K562 (cell line): ENCODE results near the gene GOLGA2. TPM values are rescaled to one million over a fixed set of nuclear protein-coding genes. Genes with fewer than 3 reads are reported as not detected.

ENCODE experiments used
- ATAC-seq: fragments of 200-7000 bp; cut with Tn5 transposase; 3 replicates; pipeline ENCODE4 v1.9.1; 2020; ENCODE audit warnings: moderate library complexity
- BruUV-seq: library from RNA; stranded (reverse); fragments of 400-500 nt; replicated peaks from 2 replicates; lab custom pipeline; 2021; lab: Mats Ljungman, UMichigan
- CTCF ChIA-PET: fragments of 300-600 bp; formaldehyde crosslinking; extraction: SDS; loops from one replicate; lab custom pipeline; 2021; ENCODE audit warnings: low intra/inter-chr PET ratio; lab: Yijun Ruan, JAX
- POLR2A ChIA-PET: fragments of 300-600, 350-650 bp; sonication (Branson Sonifier 250); formaldehyde crosslinking; extraction: SDS; loops from one replicate; lab custom pipeline; 2021; ENCODE audit warnings: antibody characterized with exemption, inconsistent platforms; lab: Yijun Ruan, JAX
- DNase-seq, 4 experiments: peaks; one replicate each; pipeline versions ENCODE4 v3.0.0 to v3.0.0-alpha.2; 2011 to 2018; ENCODE audit warnings: low spot score in 3 of 4, mixed read lengths in 3 of 4; ENCODE audit errors: extremely low read depth in 1 of 4
- FAIRE-seq: peaks from 2 replicates; lab custom pipeline; 2011; peaks lifted over from hg19 to GRCh38; lab: Jason Lieb, UNC
- H2AFZ ChIP-seq: 2 replicates; pipeline ENCODE4 v1.6.0; 2011; ENCODE audit warnings: low read depth, low read length, control low read depth, inconsistent platforms
- H3K27ac ChIP-seq: fragments of 200-600 bp; 3 replicates; pipeline ENCODE4 v1.8.0; 2011; ENCODE audit warnings: low read depth, mild to moderate bottlenecking, control low read depth, inconsistent platforms, low read length, moderate library complexity, mixed read lengths; ENCODE audit errors: extremely low read depth
- H3K27me3 ChIP-seq, 2 experiments: fragments of 300-600 bp in 1 of 2; 2 replicates in 1 of 2; 3 replicates in 1 of 2; pipeline versions ENCODE4 v1.6.0 to v1.8.0; 2011; ENCODE audit warnings: inconsistent platforms in 2 of 2, low read length in 2 of 2, mild to moderate bottlenecking in 1 of 2, mixed read lengths in 1 of 2, moderate library complexity in 1 of 2; ENCODE audit not compliant: control insufficient read depth in 2 of 2, insufficient read depth in 2 of 2
- H3K36me3 ChIP-seq: fragments of 300-600 bp; 3 replicates; pipeline ENCODE4 v1.8.0; 2011; ENCODE audit warnings: mild to moderate bottlenecking, low read length, inconsistent platforms; ENCODE audit not compliant: control insufficient read depth, insufficient read depth
- H3K4me1 ChIP-seq, 2 experiments: fragments of 200-600 bp in 1 of 2; replicated peaks in 1 of 2; 2 replicates in 1 of 2; 3 replicates in 1 of 2; pipeline versions ENCODE4 v1.5.1 to v1.8.0; 2011; ENCODE audit warnings: inconsistent platforms in 2 of 2, low read length in 2 of 2, mild to moderate bottlenecking in 1 of 2, mixed read lengths in 1 of 2, moderate library complexity in 1 of 2; ENCODE audit not compliant: control insufficient read depth in 2 of 2, insufficient read depth in 2 of 2
- H3K4me2 ChIP-seq: 2 replicates; pipeline ENCODE4 v1.6.1; 2011; ENCODE audit warnings: low read length, control low read depth, inconsistent platforms, mixed read lengths; ENCODE audit not compliant: insufficient read depth
- H3K4me3 ChIP-seq: fragments of 200-600 bp; sonication (generic), shearing (Covaris generic); 2 replicates; pipeline ENCODE4 v1.5.1; 2016; ENCODE audit warnings: control low read depth, inconsistent platforms
- H3K79me2 ChIP-seq: fragments of 200-600 bp; 3 replicates; pipeline ENCODE4 v1.8.0; 2011; ENCODE audit warnings: low read length, inconsistent platforms; ENCODE audit not compliant: control insufficient read depth, insufficient read depth
- H3K9ac ChIP-seq, 2 experiments: 2 replicates each; pipeline versions ENCODE4 v1.6.0 to v1.6.1; 2011; ENCODE audit warnings: low read depth in 2 of 2, low read length in 2 of 2, control low read depth in 1 of 2, inconsistent platforms in 1 of 2, mild to moderate bottlenecking in 1 of 2, mixed read lengths in 1 of 2; ENCODE audit not compliant: insufficient read depth in 1 of 2
- H3K9me1 ChIP-seq: one replicate; pipeline ENCODE4 v1.6.0; 2011; ENCODE audit warnings: inconsistent platforms, mild to moderate bottlenecking, low read length, moderate library complexity; ENCODE audit not compliant: control insufficient read depth, insufficient read depth
- H3K9me3 ChIP-seq: replicated peaks from 2 replicates; pipeline ENCODE4 v1.5.1; 2011; ENCODE audit warnings: low read depth, low read length, inconsistent platforms; ENCODE audit not compliant: control insufficient read depth, insufficient read depth
- H4K20me1 ChIP-seq: replicated peaks from 2 replicates; pipeline ENCODE4 v1.6.1; 2011; ENCODE audit warnings: low read length, inconsistent platforms, mixed read lengths; ENCODE audit not compliant: control insufficient read depth, insufficient read depth
- EGR1 ChIP-seq: fragments of 450-650 bp; conservative IDR thresholded peaks from 2 replicates; pipeline ENCODE4 v1.6.1; 2017; ENCODE audit warnings: mild to moderate bottlenecking
- ELF2 ChIP-seq: fragments of 250-450 bp; sonication (Bioruptor Pico); IDR thresholded peaks from 2 replicates; pipeline ENCODE4 v1.5.0; 2021; ENCODE audit warnings: mild to moderate bottlenecking
- LEF1 ChIP-seq: fragments of 450-650 bp; IDR thresholded peaks from 2 replicates; pipeline ENCODE4 v1.6.1; 2016; ENCODE audit warnings: mild to moderate bottlenecking
- TSC22D4 ChIP-seq: fragments of 450-650 bp; IDR thresholded peaks from 2 replicates; pipeline ENCODE4 v1.6.1; 2016; ENCODE audit warnings: missing genetic modification characterization, missing biosample characterization, control low read depth
- ZNF77 ChIP-seq: fragments of 250-450 bp; sonication (Bioruptor Pico); IDR thresholded peaks from 2 replicates; pipeline ENCODE4 v1.5.0; 2020
- WGBS: fragments of 100-300 bp; shearing (Covaris generic); methylation state at CpG from one replicate; pipeline ENCODE4 v1.1.6; 2016; ENCODE audit warnings: low coverage, mixed read lengths; ENCODE audit not compliant: insufficient coverage; ENCODE audit errors: missing lambda C conversion rate; 5-methylcytosine and 5-hydroxymethylcytosine counted together
- in situ Hi-C: fragments of 300-500 bp; cut with MboI; formaldehyde crosslinking; loops from 4 replicates; pipeline ENCODE4 v1.15.0; 2018; ENCODE audit warnings: inconsistent platforms, mixed read lengths
- intact Hi-C: fragments of 100-400 bp; cut with micrococcal nuclease; formaldehyde crosslinking; loops from 2 replicates; pipeline ENCODE4 v1.14.2; 2022
- polyA plus RNA-seq, 8 experiments: library from polyadenylated mRNA; depleted of rRNA in 4 of 8; stranded (reverse) in 5 of 8; unstranded in 3 of 8; fragments of >200 nt; fragmentation: Nextera tagmentation in 2 of 8; fragmentation: Illumina TruSeq in 1 of 8; extraction: Ambion mirVana in 2 of 8; extraction: Trizol in 1 of 8; gene quantifications; 2 replicates each; pipeline versions ENCODE4 v1.2.1 to v1.2.3, GENCODE V29; 2011 to 2014; ENCODE audit warnings: inconsistent platforms in 1 of 8, missing spikeins in 1 of 8
- total RNA-seq, 7 experiments: library from RNA; depleted of rRNA in 6 of 7; stranded (reverse); fragments of >200 nt in 6 of 7; fragmentation: Illumina TruSeq in 2 of 7; extraction: Trizol in 2 of 7; gene quantifications; 2 replicates each; pipeline versions ENCODE4 v1.2.1 to v1.2.3, GENCODE V29; 2011 to 2021; ENCODE audit warnings: low replicate concordance in 1 of 7
- TF ChIP-seq, protein P1 (sequence below): fragments of 450-650 bp; formaldehyde crosslinking; IDR thresholded peaks from 2 replicates; pipeline ENCODE4 v1.4.0; 2022; ENCODE audit warnings: missing genetic modification characterization
- TF ChIP-seq, protein P2 (sequence below): fragments of 250-450 bp; sonication (Bioruptor Pico); IDR thresholded peaks from 2 replicates; pipeline ENCODE4 v1.4.0; 2020
- TF ChIP-seq, protein P3 (sequence below): fragments of 450-650 bp; formaldehyde crosslinking; IDR thresholded peaks from 2 replicates; pipeline ENCODE4 v1.4.0; 2020; ENCODE audit warnings: mild to moderate bottlenecking, moderate library complexity
- TF ChIP-seq, protein P4 (sequence below), 2 experiments: fragments of 450-650 bp in 1 of 2; IDR thresholded peaks; 2 replicates each; pipeline ENCODE4 v1.6.1; 2011 to 2017; ENCODE audit warnings: low read depth in 2 of 2, antibody characterized with exemption in 1 of 2, borderline replicate concordance in 1 of 2, low read length in 1 of 2, mild to moderate bottlenecking in 1 of 2, mixed read lengths in 1 of 2; ENCODE audit not compliant: control insufficient read depth in 1 of 2
- TF ChIP-seq, protein P5 (sequence below), 2 experiments: fragments of 450-650 bp; IDR thresholded peaks; 2 replicates each; pipeline ENCODE4 v1.6.1; 2018; ENCODE audit warnings: mild to moderate bottlenecking in 2 of 2, low read depth in 1 of 2; ENCODE audit not compliant: partially characterized antibody in 2 of 2

GOLGA2 gene
- total and polyA plus RNA-seq, 9 of the 15 experiments (the other 6 are each of a cell fraction or from before 2014, with no cell fraction given): 15.7 to 138 (median 76.0) TPM

DNA sequence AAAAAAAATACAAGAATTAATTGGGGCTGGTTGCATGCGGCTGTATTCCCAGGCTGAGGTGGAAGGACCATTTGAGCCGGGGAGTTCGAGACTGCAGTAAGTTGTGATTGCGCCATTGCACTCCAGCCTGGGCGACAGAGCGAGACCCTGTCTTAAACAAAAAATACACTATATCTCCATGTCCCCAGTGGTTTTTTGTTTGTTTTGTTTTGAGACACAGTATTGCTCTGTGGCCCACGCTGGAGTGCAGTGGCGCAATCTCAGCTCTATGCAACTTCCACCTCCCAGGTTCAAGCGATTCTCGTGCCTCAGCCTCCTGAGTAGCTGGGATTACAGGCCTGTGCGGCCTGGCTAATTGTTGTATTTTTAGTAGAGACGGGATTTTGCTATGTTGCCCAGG, 48.0 kb upstream of the GOLGA2 start:
- ChIA-PET POLR2A (interaction anchor here (0.8 to 3.7 kb wide), 4 partner anchors 12 to 26 kb away, joined by 3 to 51 read pairs (median 5); no protein-coding TSS in a partner anchor), CTCF (no interaction called here)
- Histone ChIP-seq H2AFZ (no peak overlapping the region), H3K9me1 (no peaks in the 10 kb centered on the region), H4K20me1 (0 out of 2 replicates have a peak, but pooled peaks cover 2% of the 10 kb centered on the region), H3K9ac (peak overlapping the region; percentile 92 to 93), H3K36me3 (peaks cover 68% of the 10 kb centered on the region), H3K27me3 (no peaks in the 10 kb centered on the region), H3K9me3 (no peaks in the 10 kb centered on the region), H3K27ac (no peak overlapping the region; the same call in 2 of the 3 replicates), H3K79me2 (peaks cover 49% of the 10 kb centered on the region), H3K4me1 (peaks cover 11 to 25% of the 10 kb centered on the region in 2 experiments), H3K4me3 (peak overlapping the region; percentile 67), H3K4me2 (peak overlapping the region; percentile 97)
- ATAC-seq (no peak), DNase-seq (peak in 1 of 4 experiments; percentile 26), FAIRE-seq (no peak)
- BruUV-seq: no TSS peak
- intact Hi-C loops: no loop called here
- in situ Hi-C loops: loop anchor here (5.0 to 10.0 kb wide), 2 partner anchors 1349 to 1561 kb away; no protein-coding TSS in a partner anchor
- WGBS: 55% methylated on average over 12 of the region's 12 CpGs
- TF ChIP-seq, protein P1, sequence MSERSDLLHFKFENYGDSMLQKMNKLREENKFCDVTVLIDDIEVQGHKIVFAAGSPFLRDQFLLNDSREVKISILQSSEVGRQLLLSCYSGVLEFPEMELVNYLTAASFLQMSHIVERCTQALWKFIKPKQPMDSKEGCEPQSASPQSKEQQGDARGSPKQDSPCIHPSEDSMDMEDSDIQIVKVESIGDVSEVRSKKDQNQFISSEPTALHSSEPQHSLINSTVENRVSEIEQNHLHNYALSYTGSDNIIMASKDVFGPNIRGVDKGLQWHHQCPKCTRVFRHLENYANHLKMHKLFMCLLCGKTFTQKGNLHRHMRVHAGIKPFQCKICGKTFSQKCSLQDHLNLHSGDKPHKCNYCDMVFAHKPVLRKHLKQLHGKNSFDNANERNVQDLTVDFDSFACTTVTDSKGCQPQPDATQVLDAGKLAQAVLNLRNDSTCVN (CRISPR knock-in tag): 0 out of 2 replicates have a peak, but pooled peaks have one; percentile 10
- TF ChIP-seq ZNF77 (CRISPR knock-in tag) (no peak), TSC22D4 (no peak), ELF2 (no peak), EGR1 (no peak), LEF1 (no peak)
- TF ChIP-seq, protein P2, sequence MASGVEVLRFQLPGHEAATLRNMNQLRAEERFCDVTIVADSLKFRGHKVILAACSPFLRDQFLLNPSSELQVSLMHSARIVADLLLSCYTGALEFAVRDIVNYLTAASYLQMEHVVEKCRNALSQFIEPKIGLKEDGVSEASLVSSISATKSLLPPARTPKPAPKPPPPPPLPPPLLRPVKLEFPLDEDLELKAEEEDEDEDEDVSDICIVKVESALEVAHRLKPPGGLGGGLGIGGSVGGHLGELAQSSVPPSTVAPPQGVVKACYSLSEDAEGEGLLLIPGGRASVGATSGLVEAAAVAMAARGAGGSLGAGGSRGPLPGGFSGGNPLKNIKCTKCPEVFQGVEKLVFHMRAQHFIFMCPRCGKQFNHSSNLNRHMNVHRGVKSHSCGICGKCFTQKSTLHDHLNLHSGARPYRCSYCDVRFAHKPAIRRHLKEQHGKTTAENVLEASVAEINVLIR (CRISPR knock-in tag): no peak
- TF ChIP-seq, protein P3, sequence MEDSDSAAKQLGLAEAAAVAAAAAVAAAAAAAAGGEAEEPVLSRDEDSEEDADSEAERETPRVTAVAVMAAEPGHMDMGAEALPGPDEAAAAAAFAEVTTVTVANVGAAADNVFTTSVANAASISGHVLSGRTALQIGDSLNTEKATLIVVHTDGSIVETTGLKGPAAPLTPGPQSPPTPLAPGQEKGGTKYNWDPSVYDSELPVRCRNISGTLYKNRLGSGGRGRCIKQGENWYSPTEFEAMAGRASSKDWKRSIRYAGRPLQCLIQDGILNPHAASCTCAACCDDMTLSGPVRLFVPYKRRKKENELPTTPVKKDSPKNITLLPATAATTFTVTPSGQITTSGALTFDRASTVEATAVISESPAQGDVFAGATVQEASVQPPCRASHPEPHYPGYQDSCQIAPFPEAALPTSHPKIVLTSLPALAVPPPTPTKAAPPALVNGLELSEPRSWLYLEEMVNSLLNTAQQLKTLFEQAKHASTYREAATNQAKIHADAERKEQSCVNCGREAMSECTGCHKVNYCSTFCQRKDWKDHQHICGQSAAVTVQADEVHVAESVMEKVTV (CRISPR knock-in tag): 0 out of 2 replicates have a peak, but pooled peaks have one; percentile 9
- TF ChIP-seq, protein P4, sequence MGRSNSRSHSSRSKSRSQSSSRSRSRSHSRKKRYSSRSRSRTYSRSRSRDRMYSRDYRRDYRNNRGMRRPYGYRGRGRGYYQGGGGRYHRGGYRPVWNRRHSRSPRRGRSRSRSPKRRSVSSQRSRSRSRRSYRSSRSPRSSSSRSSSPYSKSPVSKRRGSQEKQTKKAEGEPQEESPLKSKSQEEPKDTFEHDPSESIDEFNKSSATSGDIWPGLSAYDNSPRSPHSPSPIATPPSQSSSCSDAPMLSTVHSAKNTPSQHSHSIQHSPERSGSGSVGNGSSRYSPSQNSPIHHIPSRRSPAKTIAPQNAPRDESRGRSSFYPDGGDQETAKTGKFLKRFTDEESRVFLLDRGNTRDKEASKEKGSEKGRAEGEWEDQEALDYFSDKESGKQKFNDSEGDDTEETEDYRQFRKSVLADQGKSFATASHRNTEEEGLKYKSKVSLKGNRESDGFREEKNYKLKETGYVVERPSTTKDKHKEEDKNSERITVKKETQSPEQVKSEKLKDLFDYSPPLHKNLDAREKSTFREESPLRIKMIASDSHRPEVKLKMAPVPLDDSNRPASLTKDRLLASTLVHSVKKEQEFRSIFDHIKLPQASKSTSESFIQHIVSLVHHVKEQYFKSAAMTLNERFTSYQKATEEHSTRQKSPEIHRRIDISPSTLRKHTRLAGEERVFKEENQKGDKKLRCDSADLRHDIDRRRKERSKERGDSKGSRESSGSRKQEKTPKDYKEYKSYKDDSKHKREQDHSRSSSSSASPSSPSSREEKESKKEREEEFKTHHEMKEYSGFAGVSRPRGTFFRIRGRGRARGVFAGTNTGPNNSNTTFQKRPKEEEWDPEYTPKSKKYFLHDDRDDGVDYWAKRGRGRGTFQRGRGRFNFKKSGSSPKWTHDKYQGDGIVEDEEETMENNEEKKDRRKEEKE (IDR thresholded peaks at IDR 0.05; ENCODE audit: borderline replicate concordance in 1 of 2, control insufficient read depth in 1 of 2, low read depth in 2 of 2, low read length in 1 of 2): no peak
- TF ChIP-seq, protein P5, sequence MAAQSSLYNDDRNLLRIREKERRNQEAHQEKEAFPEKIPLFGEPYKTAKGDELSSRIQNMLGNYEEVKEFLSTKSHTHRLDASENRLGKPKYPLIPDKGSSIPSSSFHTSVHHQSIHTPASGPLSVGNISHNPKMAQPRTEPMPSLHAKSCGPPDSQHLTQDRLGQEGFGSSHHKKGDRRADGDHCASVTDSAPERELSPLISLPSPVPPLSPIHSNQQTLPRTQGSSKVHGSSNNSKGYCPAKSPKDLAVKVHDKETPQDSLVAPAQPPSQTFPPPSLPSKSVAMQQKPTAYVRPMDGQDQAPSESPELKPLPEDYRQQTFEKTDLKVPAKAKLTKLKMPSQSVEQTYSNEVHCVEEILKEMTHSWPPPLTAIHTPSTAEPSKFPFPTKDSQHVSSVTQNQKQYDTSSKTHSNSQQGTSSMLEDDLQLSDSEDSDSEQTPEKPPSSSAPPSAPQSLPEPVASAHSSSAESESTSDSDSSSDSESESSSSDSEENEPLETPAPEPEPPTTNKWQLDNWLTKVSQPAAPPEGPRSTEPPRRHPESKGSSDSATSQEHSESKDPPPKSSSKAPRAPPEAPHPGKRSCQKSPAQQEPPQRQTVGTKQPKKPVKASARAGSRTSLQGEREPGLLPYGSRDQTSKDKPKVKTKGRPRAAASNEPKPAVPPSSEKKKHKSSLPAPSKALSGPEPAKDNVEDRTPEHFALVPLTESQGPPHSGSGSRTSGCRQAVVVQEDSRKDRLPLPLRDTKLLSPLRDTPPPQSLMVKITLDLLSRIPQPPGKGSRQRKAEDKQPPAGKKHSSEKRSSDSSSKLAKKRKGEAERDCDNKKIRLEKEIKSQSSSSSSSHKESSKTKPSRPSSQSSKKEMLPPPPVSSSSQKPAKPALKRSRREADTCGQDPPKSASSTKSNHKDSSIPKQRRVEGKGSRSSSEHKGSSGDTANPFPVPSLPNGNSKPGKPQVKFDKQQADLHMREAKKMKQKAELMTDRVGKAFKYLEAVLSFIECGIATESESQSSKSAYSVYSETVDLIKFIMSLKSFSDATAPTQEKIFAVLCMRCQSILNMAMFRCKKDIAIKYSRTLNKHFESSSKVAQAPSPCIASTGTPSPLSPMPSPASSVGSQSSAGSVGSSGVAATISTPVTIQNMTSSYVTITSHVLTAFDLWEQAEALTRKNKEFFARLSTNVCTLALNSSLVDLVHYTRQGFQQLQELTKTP (IDR thresholded peaks at IDR 0.05; ENCODE audit: low read depth in 1 of 2, partially characterized antibody in 2 of 2): no peak
